MM.1S (cell line): ENCODE data around the gene ATE1.

Source experiments
- CTCF ChIP-seq: fragments of 300-600 bp; sonication (generic); IDR thresholded peaks from 2 replicates; pipeline ENCODE4 v1.5.1; 2016; ENCODE audit warnings: antibody characterized with exemption, low read length, mixed read lengths
- EZH2 ChIP-seq: fragments of 300-600 bp; sonication (generic); optimal IDR thresholded peaks from 2 replicates; pipeline ENCODE3; 2017; ENCODE audit warnings: low read depth, mild to moderate bottlenecking, antibody characterized with exemption, low read length, mixed read lengths
- EZH2phosphoT487 ChIP-seq: fragments of 300-600 bp; sonication (generic); IDR thresholded peaks from 2 replicates; pipeline ENCODE4 v1.6.1; 2018; ENCODE audit warnings: antibody characterized with exemption, low read length

GRCh38 chr10:121813211-121813815, 114.5 kb downstream of the ATE1 start:
- no peak for TF ChIP-seq CTCF
- TF ChIP-seq EZH2: no peak
- TF ChIP-seq EZH2phosphoT487: no peak
